OCI-LY1 (cell line): ENCODE measurements around the gene SLCO2A1.

ENCODE experiments used
- EZH2 ChIP-seq: fragments of 200-600 bp; sonication (generic), shearing (Covaris generic); IDR thresholded peaks from 2 replicates; pipeline ENCODE4 v1.8.0; 2017; ENCODE audit warnings: borderline replicate concordance, mixed run types, mild to moderate bottlenecking, antibody characterized with exemption, low read length, moderate library complexity, mixed read lengths
- TF ChIP-seq, protein P1 (sequence below): fragments of 200-600 bp; sonication (generic), shearing (Covaris generic); IDR thresholded peaks from 2 replicates; pipeline ENCODE4 v1.5.1; 2017; ENCODE audit warnings: mild to moderate bottlenecking, antibody characterized with exemption, low read length, moderate library complexity, mixed read lengths

DNA sequence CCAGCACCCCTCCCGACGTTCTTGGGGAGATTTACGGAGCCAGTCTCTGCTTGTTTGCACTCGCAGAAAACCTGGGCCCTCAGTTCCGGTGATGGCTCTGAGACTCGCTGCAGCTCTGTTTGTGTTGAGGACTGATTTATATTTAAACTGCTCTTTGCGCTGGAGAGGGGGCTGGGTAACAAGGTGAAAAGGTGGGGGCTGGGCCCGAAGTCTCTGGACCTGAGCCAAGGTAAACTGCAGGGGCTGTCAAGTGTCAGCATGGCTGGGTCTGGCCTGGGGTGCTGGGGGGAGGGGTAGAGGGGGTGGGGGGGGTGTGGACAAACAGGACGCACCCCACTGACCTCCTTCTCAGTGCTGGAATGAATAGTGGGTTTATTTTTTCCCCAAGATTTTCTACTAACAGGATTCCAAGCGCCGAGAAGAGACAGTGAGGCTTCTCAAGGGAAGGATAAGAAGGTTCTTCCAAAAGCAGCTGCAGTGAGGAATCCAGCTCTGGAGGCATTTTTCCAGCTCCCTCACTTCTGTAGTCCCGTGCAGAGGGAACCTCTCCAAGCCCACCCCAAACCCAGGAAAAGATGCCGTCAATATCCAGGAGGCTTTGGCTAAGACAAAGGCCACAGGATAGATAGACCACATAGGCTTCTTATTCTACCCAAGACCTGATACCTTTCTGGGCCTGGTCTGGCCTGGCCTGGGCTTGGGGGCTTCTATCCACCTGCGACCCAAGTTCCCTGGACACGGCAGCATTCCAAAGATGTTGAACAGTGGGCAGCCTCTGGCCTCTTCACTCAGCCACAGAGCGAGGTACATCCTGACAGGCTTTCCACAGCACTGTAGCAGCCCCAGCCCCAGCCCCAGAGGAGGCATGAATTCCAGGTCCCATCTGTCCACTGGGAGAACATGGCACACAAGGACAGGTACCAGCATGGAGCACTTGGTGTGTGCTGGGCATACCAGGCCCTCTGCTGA lies 938 bp upstream of the SLCO2A1 start:
- TF ChIP-seq, protein P1, sequence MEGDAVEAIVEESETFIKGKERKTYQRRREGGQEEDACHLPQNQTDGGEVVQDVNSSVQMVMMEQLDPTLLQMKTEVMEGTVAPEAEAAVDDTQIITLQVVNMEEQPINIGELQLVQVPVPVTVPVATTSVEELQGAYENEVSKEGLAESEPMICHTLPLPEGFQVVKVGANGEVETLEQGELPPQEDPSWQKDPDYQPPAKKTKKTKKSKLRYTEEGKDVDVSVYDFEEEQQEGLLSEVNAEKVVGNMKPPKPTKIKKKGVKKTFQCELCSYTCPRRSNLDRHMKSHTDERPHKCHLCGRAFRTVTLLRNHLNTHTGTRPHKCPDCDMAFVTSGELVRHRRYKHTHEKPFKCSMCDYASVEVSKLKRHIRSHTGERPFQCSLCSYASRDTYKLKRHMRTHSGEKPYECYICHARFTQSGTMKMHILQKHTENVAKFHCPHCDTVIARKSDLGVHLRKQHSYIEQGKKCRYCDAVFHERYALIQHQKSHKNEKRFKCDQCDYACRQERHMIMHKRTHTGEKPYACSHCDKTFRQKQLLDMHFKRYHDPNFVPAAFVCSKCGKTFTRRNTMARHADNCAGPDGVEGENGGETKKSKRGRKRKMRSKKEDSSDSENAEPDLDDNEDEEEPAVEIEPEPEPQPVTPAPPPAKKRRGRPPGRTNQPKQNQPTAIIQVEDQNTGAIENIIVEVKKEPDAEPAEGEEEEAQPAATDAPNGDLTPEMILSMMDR, result no peak
- TF ChIP-seq EZH2, result no peak
